MCF 10A (cell line): ENCODE measurements around the gene UBAC2. TPM values are rescaled to one million over a fixed set of nuclear protein-coding genes. Genes with fewer than 3 reads are reported as not detected.

Experiments
- BruUV-seq: library from RNA; stranded (reverse); fragments of 400-500 nt; replicated peaks from 2 replicates; lab custom pipeline; 2021; lab: Mats Ljungman, UMichigan
- CTCF ChIA-PET: fragments of 300-600 bp; sonication (Branson Sonifier 250); formaldehyde crosslinking; extraction: SDS; loops from one replicate; lab custom pipeline; 2021; ENCODE audit warnings: antibody characterized with exemption, inconsistent platforms; lab: Yijun Ruan, JAX
- POLR2A ChIA-PET: fragments of 300-600, 350-650 bp; sonication (Branson Sonifier 250); formaldehyde crosslinking; extraction: SDS; loops from one replicate; lab custom pipeline; 2020; ENCODE audit warnings: antibody characterized with exemption, inconsistent platforms; lab: Yijun Ruan, JAX
- DNase-seq: peaks from one replicate; pipeline ENCODE4 v3.0.0-alpha.2; 2018; ENCODE audit not compliant: unreplicated experiment
- H3K27ac Mint-ChIP-seq: one replicate; pipeline ENCODE4 v1.8.0; 2022; ENCODE audit warnings: mild to moderate bottlenecking, low read depth, mixed read lengths; ENCODE audit not compliant: unreplicated experiment
- H3K27me3 Mint-ChIP-seq: one replicate; pipeline ENCODE4 v1.8.0; 2022; ENCODE audit warnings: mixed read lengths; ENCODE audit not compliant: insufficient read depth, unreplicated experiment
- H3K36me3 Mint-ChIP-seq: one replicate; pipeline ENCODE4 v1.8.0; 2022; ENCODE audit warnings: mild to moderate bottlenecking, moderate library complexity, mixed read lengths; ENCODE audit not compliant: insufficient read depth, unreplicated experiment
- H3K4me1 Mint-ChIP-seq: one replicate; pipeline ENCODE4 v1.8.0; 2022; ENCODE audit warnings: mixed read lengths; ENCODE audit not compliant: insufficient read depth, unreplicated experiment
- H3K4me3 Mint-ChIP-seq: one replicate; pipeline ENCODE4 v1.8.0; 2022; ENCODE audit warnings: mild to moderate bottlenecking, moderate library complexity, mixed read lengths; ENCODE audit not compliant: unreplicated experiment
- H3K9me3 Mint-ChIP-seq: one replicate; pipeline ENCODE4 v1.8.0; 2022; ENCODE audit warnings: mixed read lengths; ENCODE audit not compliant: unreplicated experiment
- CTCF ChIP-seq: fragments of 200-600 bp; IDR thresholded peaks from one replicate; pipeline ENCODE4 v1.8.0; 2022; ENCODE audit warnings: antibody characterized with exemption, mild to moderate bottlenecking; ENCODE audit not compliant: unreplicated experiment
- intact Hi-C: fragments of 100-400 bp; cut with micrococcal nuclease; formaldehyde crosslinking; loops from 2 replicates; pipeline ENCODE4 v1.14.1; 2022
- total RNA-seq: library from RNA; stranded (reverse); gene quantifications from 2 replicates; pipeline ENCODE4 v1.2.3, GENCODE V29; 2022

UBAC2 gene
- total RNA-seq, 1 experiment from 2014 or later, result 74.7 TPM

DNA sequence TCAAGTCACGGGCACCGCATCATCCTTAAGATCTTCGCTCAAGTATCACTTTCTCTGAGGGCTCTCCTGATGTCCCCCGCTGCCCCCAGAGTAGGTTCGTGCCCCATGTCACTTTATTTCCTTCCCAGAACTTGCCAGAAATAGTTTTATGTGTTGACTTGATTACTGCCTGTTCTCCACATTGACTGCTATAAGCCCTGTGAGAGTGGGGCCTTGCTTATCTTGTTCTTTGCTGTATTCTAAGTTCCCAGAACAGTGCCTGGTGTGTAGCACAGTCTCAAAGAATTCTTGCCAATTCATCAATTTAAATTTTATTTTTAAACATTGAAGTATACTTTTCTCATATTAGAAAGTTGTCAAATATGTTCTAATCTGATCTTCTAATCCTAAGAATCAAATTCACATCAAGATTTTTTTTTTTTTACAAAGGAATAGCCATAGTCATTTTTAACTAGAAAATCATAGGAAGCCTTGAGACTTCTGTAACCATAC is 138.6 kb downstream of the UBAC2 start:
- Mint-ChIP-seq H3K36me3 (peaks cover 42% of the 10 kb centered on the region), H3K4me1 (peaks cover 9% of the 10 kb centered on the region), H3K27me3 (no peaks in the 10 kb centered on the region), H3K27ac (no peak overlapping the region), H3K9me3 (no peaks in the 10 kb centered on the region), H3K4me3 (no peak overlapping the region)
- TF ChIP-seq CTCF, result no peak
- DNase-seq, result no peak
- intact Hi-C loops, result no loop called here
- CTCF ChIA-PET, result interaction anchor here (0.7 to 1.0 kb wide), 3 partner anchors 14 to 134 kb away, joined by 3 read pairs; no protein-coding TSS in a partner anchor
- BruUV-seq, result no TSS peak
- POLR2A ChIA-PET, result interaction anchor here (1.1 to 1.2 kb wide), 2 partner anchors 21 to 140 kb away, joined by 3 read pairs; no protein-coding TSS in a partner anchor

DNA sequence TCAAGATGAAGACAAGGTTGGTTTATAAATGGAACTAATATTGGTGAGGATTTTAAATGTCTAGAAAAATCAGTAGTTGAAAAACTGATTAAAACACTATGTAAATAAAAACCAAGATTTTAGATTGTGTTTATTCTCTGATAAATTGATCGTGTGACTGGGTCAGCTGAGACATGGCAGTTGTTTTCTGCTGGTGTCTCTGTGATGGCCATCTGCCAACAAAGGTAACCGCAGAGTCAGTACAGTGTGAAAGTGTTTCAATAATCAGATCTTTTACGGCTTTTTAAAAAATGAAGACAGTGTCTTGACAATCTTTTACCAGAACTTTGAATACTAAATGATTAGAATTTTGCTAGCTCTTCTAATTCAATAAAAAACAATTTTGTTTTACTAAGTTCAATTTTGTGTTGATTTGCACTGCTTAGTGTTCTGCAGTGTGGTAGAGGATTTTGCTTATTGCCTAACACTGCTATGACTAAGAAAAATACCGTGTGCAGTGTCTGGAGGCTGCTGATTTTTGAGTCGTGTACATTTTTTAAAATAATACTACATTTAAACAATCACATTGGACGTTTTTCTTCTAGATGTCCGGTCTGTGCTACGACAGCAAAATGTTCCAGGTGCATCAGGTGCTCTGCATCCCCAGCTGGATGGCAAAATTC is 139.2 kb downstream of the UBAC2 start:
- DNase-seq, result peak; percentile 78
- Mint-ChIP-seq H3K27ac (no peak overlapping the region), H3K9me3 (no peaks in the 10 kb centered on the region), H3K27me3 (no peaks in the 10 kb centered on the region), H3K4me3 (no peak overlapping the region), H3K36me3 (peaks cover 48% of the 10 kb centered on the region), H3K4me1 (peaks cover 9% of the 10 kb centered on the region)
- ChIA-PET CTCF (interaction anchor here (0.5 to 1.0 kb wide), 5 partner anchors 13 to 135 kb away, joined by 3 to 5 read pairs (median 3); no protein-coding TSS in a partner anchor), POLR2A (interaction anchor here (0.7 to 1.6 kb wide), 4 partner anchors 18 to 140 kb away, joined by 3 to 6 read pairs (median 3); no protein-coding TSS in a partner anchor)
- intact Hi-C loops, result no loop called here
- BruUV-seq, result no TSS peak
- TF ChIP-seq CTCF, result no peak

GRCh38 chr13:99340638-99341037 is 140.0 kb downstream of the UBAC2 start:
- DNase-seq, result no peak
- no peaks in the 10 kb centered on the region for H3K9me3 Mint-ChIP-seq
- peaks cover 44% of the 10 kb centered on the region for H3K36me3 Mint-ChIP-seq
- no peaks in the 10 kb centered on the region for H3K27me3 Mint-ChIP-seq
- CTCF ChIA-PET, result interaction anchor here (0.9 to 1.3 kb wide), 3 partner anchors 71 to 164 kb away, joined by 3 to 5 read pairs (median 4); no protein-coding TSS in a partner anchor
- intact Hi-C loops, result no loop called here
- no peak for TF ChIP-seq CTCF
- peaks cover 9% of the 10 kb centered on the region for H3K4me1 Mint-ChIP-seq
- no peak overlapping the region for H3K27ac Mint-ChIP-seq
- POLR2A ChIA-PET, result interaction anchor here (0.7 to 1.6 kb wide), 4 partner anchors 19 to 160 kb away, joined by 3 to 6 read pairs (median 3); no protein-coding TSS in a partner anchor
- H3K4me3 Mint-ChIP-seq, result no peak overlapping the region
- TSS peak; percentile 16 for BruUV-seq

GRCh38 chr13:99341969-99342722 is 141.5 kb downstream of the UBAC2 start:
- POLR2A ChIA-PET, result no interaction called here

More at GRCh38 chr13:99341969-99342722, 141.5 kb downstream of the UBAC2 start:
- Mint-ChIP-seq H3K36me3 (peaks cover 46% of the 10 kb centered on the region), H3K4me3 (no peak overlapping the region), H3K9me3 (no peaks in the 10 kb centered on the region), H3K27me3 (no peaks in the 10 kb centered on the region), H3K4me1 (peaks cover 9% of the 10 kb centered on the region), H3K27ac (no peak overlapping the region)
- no peak for TF ChIP-seq CTCF
- no TSS peak for BruUV-seq
- CTCF ChIA-PET, result interaction anchor here (0.7 kb wide), 1 partner anchor 90 kb away, joined by 3 read pairs; no protein-coding TSS in a partner anchor
- intact Hi-C loops, result no loop called here
- no peak for DNase-seq
